ENCODE results near the gene NABP1.

GRCh38 chr2:191680639-191681038 lies 2.7 kb downstream of the NABP1 start:
- TF ChIP-seq, protein P1, sequence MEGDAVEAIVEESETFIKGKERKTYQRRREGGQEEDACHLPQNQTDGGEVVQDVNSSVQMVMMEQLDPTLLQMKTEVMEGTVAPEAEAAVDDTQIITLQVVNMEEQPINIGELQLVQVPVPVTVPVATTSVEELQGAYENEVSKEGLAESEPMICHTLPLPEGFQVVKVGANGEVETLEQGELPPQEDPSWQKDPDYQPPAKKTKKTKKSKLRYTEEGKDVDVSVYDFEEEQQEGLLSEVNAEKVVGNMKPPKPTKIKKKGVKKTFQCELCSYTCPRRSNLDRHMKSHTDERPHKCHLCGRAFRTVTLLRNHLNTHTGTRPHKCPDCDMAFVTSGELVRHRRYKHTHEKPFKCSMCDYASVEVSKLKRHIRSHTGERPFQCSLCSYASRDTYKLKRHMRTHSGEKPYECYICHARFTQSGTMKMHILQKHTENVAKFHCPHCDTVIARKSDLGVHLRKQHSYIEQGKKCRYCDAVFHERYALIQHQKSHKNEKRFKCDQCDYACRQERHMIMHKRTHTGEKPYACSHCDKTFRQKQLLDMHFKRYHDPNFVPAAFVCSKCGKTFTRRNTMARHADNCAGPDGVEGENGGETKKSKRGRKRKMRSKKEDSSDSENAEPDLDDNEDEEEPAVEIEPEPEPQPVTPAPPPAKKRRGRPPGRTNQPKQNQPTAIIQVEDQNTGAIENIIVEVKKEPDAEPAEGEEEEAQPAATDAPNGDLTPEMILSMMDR (IDR thresholded peaks at IDR 0.05): no peak
- no peak for TF ChIP-seq POLR2A (IDR thresholded peaks at IDR 0.05)

Data from Peyer's patch (tissue), 4 donors.